HepG2 (cell line): Measurements from ENCODE around the gene CITED4. TPM values are rescaled to one million over a fixed set of nuclear protein-coding genes. Genes with fewer than 3 reads are reported as not detected.
A peak's percentile ranks its signal among the peaks of the same experiment; 100 is the strongest.

Source experiments
- ATAC-seq: fragments of 200-7000 bp; cut with Tn5 transposase; 3 replicates; pipeline ENCODE4 v1.9.1; 2020; ENCODE audit warnings: mild to moderate bottlenecking, moderate library complexity
- BruUV-seq: library from RNA; stranded (reverse); fragments of 400-500 nt; replicated peaks from 2 replicates; lab custom pipeline; 2021; lab: Mats Ljungman, UMichigan
- CTCF ChIA-PET: fragments of 300-600 bp; formaldehyde crosslinking; extraction: SDS; loops from one replicate; lab custom pipeline; 2021; ENCODE audit warnings: low total read pairs, inconsistent platforms, low intra/inter-chr PET ratio; lab: Yijun Ruan, JAX
- POLR2A ChIA-PET: fragments of 350-600 bp; sonication (Branson Sonifier 250); formaldehyde crosslinking; loops from one replicate; lab custom pipeline; 2020; ENCODE audit warnings: antibody characterized with exemption, inconsistent platforms; lab: Yijun Ruan, JAX
- DNase-seq: peaks from one replicate; pipeline ENCODE4 v3.0.0-alpha.2; 2015; ENCODE audit warnings: low spot score
- FAIRE-seq: peaks from 3 replicates; lab custom pipeline; 2011; peaks lifted over from hg19 to GRCh38; lab: Jason Lieb, UNC
- H2AFZ ChIP-seq: one replicate; pipeline ENCODE4 v1.6.1; 2011; ENCODE audit warnings: low read length, inconsistent platforms
- H3K27ac ChIP-seq: fragments of 300-600 bp; 3 replicates; pipeline ENCODE4 v1.8.0; 2011; ENCODE audit warnings: mixed run types, mild to moderate bottlenecking, mixed read lengths, low read length, inconsistent platforms; ENCODE audit not compliant: insufficient read depth; ENCODE audit errors: extremely low read length
- H3K27me3 ChIP-seq, 2 experiments: fragments of 200-600 bp in 1 of 2; 2 replicates in 1 of 2; 3 replicates in 1 of 2; pipeline versions ENCODE4 v1.6.0 to v1.8.0; 2011; ENCODE audit warnings: low read length in 2 of 2, mild to moderate bottlenecking in 2 of 2, moderate library complexity in 2 of 2, inconsistent platforms in 1 of 2; ENCODE audit not compliant: insufficient read depth in 2 of 2, control insufficient read depth in 1 of 2
- H3K36me3 ChIP-seq, 2 experiments: fragments of 200-600 bp in 1 of 2; replicated peaks in 1 of 2; 2 replicates in 1 of 2; 3 replicates in 1 of 2; pipeline versions ENCODE4 v1.5.1 to v1.8.0; 2011; ENCODE audit warnings: low read length in 2 of 2, inconsistent platforms in 1 of 2; ENCODE audit not compliant: insufficient read depth in 2 of 2, control insufficient read depth in 1 of 2
- H3K4me1 ChIP-seq: 2 replicates; pipeline ENCODE4 v1.5.1; 2012; ENCODE audit warnings: low read length, inconsistent platforms; ENCODE audit not compliant: insufficient read depth
- H3K4me2 ChIP-seq: 2 replicates; pipeline ENCODE4 v1.6.0; 2011; ENCODE audit warnings: low read depth, low read length, inconsistent platforms
- H3K4me3 ChIP-seq, 3 experiments: fragments of 200-600 bp in 1 of 3; sonication (generic), shearing (Covaris generic) in 1 of 3; replicated peaks in 1 of 3; 2 replicates each; pipeline ENCODE4 v1.5.1; 2011 to 2016; ENCODE audit warnings: low read length in 3 of 3, inconsistent platforms in 2 of 3, low read depth in 2 of 3, mild to moderate bottlenecking in 2 of 3, control low read depth in 1 of 3, mixed read lengths in 1 of 3; ENCODE audit not compliant: insufficient read depth in 1 of 3
- H3K79me2 ChIP-seq: one replicate; pipeline ENCODE4 v1.6.1; 2011; ENCODE audit warnings: low read length, inconsistent platforms; ENCODE audit not compliant: insufficient read depth
- H3K9ac ChIP-seq: 2 replicates; pipeline ENCODE4 v1.6.0; 2011; ENCODE audit warnings: mild to moderate bottlenecking, low read depth, low read length, inconsistent platforms; ENCODE audit not compliant: insufficient read depth
- H3K9me3 ChIP-seq: 2 replicates; pipeline ENCODE4 v1.5.1; 2012; ENCODE audit warnings: mild to moderate bottlenecking, low read length
- H4K20me1 ChIP-seq: 2 replicates; pipeline ENCODE4 v1.6.0; 2011; ENCODE audit warnings: inconsistent platforms, mild to moderate bottlenecking, low read length, moderate library complexity; ENCODE audit not compliant: insufficient read depth
- CC2D1A ChIP-seq: sonication (generic); formaldehyde crosslinking; IDR thresholded peaks from 2 replicates; pipeline ENCODE4 v1.8.1; 2023; ENCODE audit warnings: mild to moderate bottlenecking, missing genetic modification reagents
- CHD2 ChIP-seq: IDR thresholded peaks from 2 replicates; pipeline ENCODE4 v1.6.1; 2011; ENCODE audit warnings: low read depth, low read length, improper control_type of control experiment
- FOXJ3 ChIP-seq: sonication (generic); formaldehyde crosslinking; IDR thresholded peaks from 2 replicates; pipeline ENCODE4 v1.4.0; 2020; ENCODE audit warnings: missing genetic modification reagents, mild to moderate bottlenecking, borderline replicate concordance
- GATAD1 ChIP-seq: IDR thresholded peaks from 2 replicates; pipeline ENCODE4 v1.6.1; 2016; ENCODE audit warnings: missing genetic modification reagents, missing compliant biosample characterization
- MTF2 ChIP-seq: sonication (generic); formaldehyde crosslinking; IDR thresholded peaks from 2 replicates; pipeline ENCODE4 v1.5.0; 2020; ENCODE audit warnings: missing genetic modification reagents, borderline replicate concordance
- SALL1 ChIP-seq: sonication (generic); formaldehyde crosslinking; IDR thresholded peaks from 2 replicates; pipeline ENCODE4 v1.8.0; 2022; ENCODE audit warnings: mild to moderate bottlenecking, missing genetic modification reagents
- SP2 ChIP-seq: sonication (generic); formaldehyde crosslinking; IDR thresholded peaks from 2 replicates; pipeline ENCODE4 v1.5.1; 2020; ENCODE audit warnings: mild to moderate bottlenecking, missing genetic modification reagents
- ZFP36L2 ChIP-seq: sonication (generic); formaldehyde crosslinking; IDR thresholded peaks from 2 replicates; pipeline ENCODE4 v1.4.0; 2020; ENCODE audit warnings: missing genetic modification reagents
- ZFP90 ChIP-seq: sonication (generic); formaldehyde crosslinking; IDR thresholded peaks from 2 replicates; pipeline ENCODE4 v1.8.0; 2022; ENCODE audit warnings: missing genetic modification reagents, mild to moderate bottlenecking, inconsistent platforms, borderline replicate concordance
- ZMAT5 ChIP-seq: sonication (generic); formaldehyde crosslinking; IDR thresholded peaks from 2 replicates; pipeline ENCODE4 v1.5.0; 2020; ENCODE audit warnings: mild to moderate bottlenecking, low read depth, missing genetic modification reagents, borderline replicate concordance
- WGBS: methylation state at CpG from one replicate; pipeline ENCODE4 v1.1.6; 2017; ENCODE audit warnings: low lambda C conversion rate; 5-methylcytosine and 5-hydroxymethylcytosine counted together
- in situ Hi-C: cut with HindIII; loops from 2 replicates; pipeline ENCODE4 v1.10.0; 2017; ENCODE audit warnings: low pct_unique_long_range_greater_than_20kb; ENCODE audit not compliant: extremely low pct_ligation_motif_present
- intact Hi-C: fragments of 100-400 bp; cut with micrococcal nuclease; formaldehyde crosslinking; loops from one replicate; pipeline ENCODE4 v1.10.0; 2022; ENCODE audit not compliant: unreplicated experiment
- polyA plus RNA-seq, 8 experiments: library from polyadenylated mRNA; depleted of rRNA in 3 of 8; stranded (reverse) in 7 of 8; unstranded in 1 of 8; fragments of >200 nt; fragmentation: Illumina TruSeq in 4 of 8; extraction: Trizol in 4 of 8; gene quantifications; 2 replicates each; pipeline versions ENCODE4 v1.2.1 to v1.2.3, GENCODE V29; 2011 to 2016; ENCODE audit warnings: low read depth in 4 of 8, missing spikeins in 1 of 8, mixed read lengths in 1 of 8; ENCODE audit not compliant: insufficient read depth in 1 of 8
- total RNA-seq, 5 experiments: library from RNA; depleted of rRNA; stranded (reverse); fragments of >200 nt; fragmentation: Illumina TruSeq; extraction: Trizol; gene quantifications; 2 replicates each; pipeline ENCODE4 v1.2.3, GENCODE V29; 2016; ENCODE audit warnings: low read depth in 1 of 5
- TF ChIP-seq, protein P1 (sequence below): sonication (generic); formaldehyde crosslinking; IDR thresholded peaks from 2 replicates; pipeline ENCODE4 v1.5.1; 2020; ENCODE audit warnings: mild to moderate bottlenecking, moderate library complexity, missing genetic modification reagents
- TF ChIP-seq, protein P2 (sequence below): sonication (generic); formaldehyde crosslinking; IDR thresholded peaks from 2 replicates; pipeline ENCODE4 v1.4.0; 2020; ENCODE audit warnings: missing genetic modification reagents
- TF ChIP-seq, protein P3 (sequence below): IDR thresholded peaks from 2 replicates; pipeline ENCODE4 v1.6.1; 2012; ENCODE audit warnings: low read length, improper control_type of control experiment
- TF ChIP-seq, protein P4 (sequence below): sonication (generic); formaldehyde crosslinking; conservative IDR thresholded peaks from 2 replicates; pipeline ENCODE4 v1.8.0; 2022; ENCODE audit warnings: mild to moderate bottlenecking, moderate library complexity, missing genetic modification reagents

Gene CITED4
- total and polyA plus RNA-seq, 2 of the 13 experiments (the other 11 are each of a cell fraction or from before 2014, with no cell fraction given) = 1.5 to 9.9 TPM

DNA sequence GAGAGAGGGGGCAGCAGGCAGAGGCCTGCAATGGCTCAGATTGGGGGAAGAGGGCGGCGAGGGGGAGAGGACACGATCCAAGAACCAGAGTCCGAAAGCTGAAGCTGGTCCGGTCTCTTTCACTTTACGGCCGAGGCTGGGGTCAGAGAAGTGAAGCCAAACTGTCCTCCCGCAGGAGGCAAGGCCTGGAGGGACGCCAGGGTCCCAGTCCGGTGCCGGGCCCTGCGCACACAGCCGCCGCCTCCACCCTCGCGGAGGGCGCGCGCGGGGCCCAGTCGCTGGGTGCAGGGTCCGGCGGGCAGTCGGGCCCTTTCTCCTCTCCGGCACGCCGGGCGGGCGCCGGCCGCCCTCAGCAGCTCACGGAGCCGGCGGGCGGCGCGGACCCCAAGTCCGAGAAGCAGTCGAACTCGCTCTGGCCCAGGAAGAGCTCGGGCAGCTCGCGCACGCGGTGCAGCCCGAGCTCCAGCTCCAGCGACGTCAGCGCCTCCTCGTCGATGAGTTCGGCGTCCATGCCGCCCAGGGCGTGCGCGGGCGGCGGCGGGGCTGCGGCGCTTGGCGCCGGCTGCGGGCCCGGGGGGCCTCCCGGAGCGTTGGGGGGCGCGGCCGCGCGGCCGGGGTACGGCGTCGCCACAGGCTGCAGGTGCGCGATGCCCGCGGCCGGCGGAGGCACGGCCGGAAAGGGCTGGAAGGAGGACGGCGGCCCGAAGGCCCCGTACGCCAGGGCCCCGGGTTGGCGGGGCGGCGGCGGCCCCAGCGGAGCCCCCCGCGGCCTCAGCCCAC is 749 bp downstream of the CITED4 start:
- ATAC-seq (peak; percentile 15), FAIRE-seq (no peak), DNase-seq (no peak)
- CTCF ChIA-PET = interaction anchor here (1.0 to 1.4 kb wide), 2 partner anchors 87 to 91 kb away, joined by 5 to 7 read pairs; no protein-coding TSS in a partner anchor
- H4K20me1 ChIP-seq = no peaks in the 10 kb centered on the region
- peak overlapping the region; percentile 38 to 76 (median 52) for H3K4me3 ChIP-seq
- intact Hi-C loops = loop anchor here (1.0 kb wide), 1 partner anchor 91 kb away; no protein-coding TSS in a partner anchor
- H3K9ac ChIP-seq = peak overlapping the region; percentile 73
- no peaks in the 10 kb centered on the region for H3K79me2 ChIP-seq
- WGBS = 1% methylated on average over 22 of the region's 98 CpGs
- H3K4me1 ChIP-seq = peaks cover 38% of the 10 kb centered on the region
- peak overlapping the region; percentile 73 for H3K4me2 ChIP-seq
- H2AFZ ChIP-seq = no peak overlapping the region
- no peak overlapping the region for H3K27ac ChIP-seq
- no peaks in the 10 kb centered on the region for H3K36me3 ChIP-seq
- peaks cover 2 to 40% of the 10 kb centered on the region in 2 experiments; a peak in 4 of 5 replicates for H3K27me3 ChIP-seq
- in situ Hi-C loops = no loop called here
- TSS peak; percentile 91 for BruUV-seq
- no peaks in the 10 kb centered on the region for H3K9me3 ChIP-seq
- POLR2A ChIA-PET = interaction anchor here (0.9 to 3.2 kb wide), 21 partner anchors 8 to 329 kb away, joined by 3 to 93 read pairs (median 5); partner anchors contain the start of genes CTPS1 and NFYC
- 0 out of 2 replicates have a peak, but pooled peaks have one; percentile 24 for TF ChIP-seq MTF2
- TF ChIP-seq SP2 (CRISPR knock-in tag) = no peak
- TF ChIP-seq, protein P1, sequence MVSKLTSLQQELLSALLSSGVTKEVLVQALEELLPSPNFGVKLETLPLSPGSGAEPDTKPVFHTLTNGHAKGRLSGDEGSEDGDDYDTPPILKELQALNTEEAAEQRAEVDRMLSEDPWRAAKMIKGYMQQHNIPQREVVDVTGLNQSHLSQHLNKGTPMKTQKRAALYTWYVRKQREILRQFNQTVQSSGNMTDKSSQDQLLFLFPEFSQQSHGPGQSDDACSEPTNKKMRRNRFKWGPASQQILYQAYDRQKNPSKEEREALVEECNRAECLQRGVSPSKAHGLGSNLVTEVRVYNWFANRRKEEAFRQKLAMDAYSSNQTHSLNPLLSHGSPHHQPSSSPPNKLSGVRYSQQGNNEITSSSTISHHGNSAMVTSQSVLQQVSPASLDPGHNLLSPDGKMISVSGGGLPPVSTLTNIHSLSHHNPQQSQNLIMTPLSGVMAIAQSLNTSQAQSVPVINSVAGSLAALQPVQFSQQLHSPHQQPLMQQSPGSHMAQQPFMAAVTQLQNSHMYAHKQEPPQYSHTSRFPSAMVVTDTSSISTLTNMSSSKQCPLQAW = no peak
- TF ChIP-seq FOXJ3 = no peak
- TF ChIP-seq, protein P2, sequence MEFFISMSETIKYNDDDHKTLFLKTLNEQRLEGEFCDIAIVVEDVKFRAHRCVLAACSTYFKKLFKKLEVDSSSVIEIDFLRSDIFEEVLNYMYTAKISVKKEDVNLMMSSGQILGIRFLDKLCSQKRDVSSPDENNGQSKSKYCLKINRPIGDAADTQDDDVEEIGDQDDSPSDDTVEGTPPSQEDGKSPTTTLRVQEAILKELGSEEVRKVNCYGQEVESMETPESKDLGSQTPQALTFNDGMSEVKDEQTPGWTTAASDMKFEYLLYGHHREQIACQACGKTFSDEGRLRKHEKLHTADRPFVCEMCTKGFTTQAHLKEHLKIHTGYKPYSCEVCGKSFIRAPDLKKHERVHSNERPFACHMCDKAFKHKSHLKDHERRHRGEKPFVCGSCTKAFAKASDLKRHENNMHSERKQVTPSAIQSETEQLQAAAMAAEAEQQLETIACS (CRISPR knock-in tag) = 0 out of 2 replicates have a peak, but pooled peaks have one; percentile 33
- 0 out of 2 replicates have a peak, but pooled peaks have one; percentile 15 for TF ChIP-seq ZFP90 (CRISPR knock-in tag)
- TF ChIP-seq CHD2 = no peak
- TF ChIP-seq GATAD1 (CRISPR knock-in tag) = no peak
- no peak for TF ChIP-seq ZMAT5 (CRISPR knock-in tag)
- TF ChIP-seq SALL1 (CRISPR knock-in tag) = 0 out of 2 replicates have a peak, but pooled peaks have one; percentile 12
- no peak for TF ChIP-seq CC2D1A (CRISPR knock-in tag)
- TF ChIP-seq, protein P3, sequence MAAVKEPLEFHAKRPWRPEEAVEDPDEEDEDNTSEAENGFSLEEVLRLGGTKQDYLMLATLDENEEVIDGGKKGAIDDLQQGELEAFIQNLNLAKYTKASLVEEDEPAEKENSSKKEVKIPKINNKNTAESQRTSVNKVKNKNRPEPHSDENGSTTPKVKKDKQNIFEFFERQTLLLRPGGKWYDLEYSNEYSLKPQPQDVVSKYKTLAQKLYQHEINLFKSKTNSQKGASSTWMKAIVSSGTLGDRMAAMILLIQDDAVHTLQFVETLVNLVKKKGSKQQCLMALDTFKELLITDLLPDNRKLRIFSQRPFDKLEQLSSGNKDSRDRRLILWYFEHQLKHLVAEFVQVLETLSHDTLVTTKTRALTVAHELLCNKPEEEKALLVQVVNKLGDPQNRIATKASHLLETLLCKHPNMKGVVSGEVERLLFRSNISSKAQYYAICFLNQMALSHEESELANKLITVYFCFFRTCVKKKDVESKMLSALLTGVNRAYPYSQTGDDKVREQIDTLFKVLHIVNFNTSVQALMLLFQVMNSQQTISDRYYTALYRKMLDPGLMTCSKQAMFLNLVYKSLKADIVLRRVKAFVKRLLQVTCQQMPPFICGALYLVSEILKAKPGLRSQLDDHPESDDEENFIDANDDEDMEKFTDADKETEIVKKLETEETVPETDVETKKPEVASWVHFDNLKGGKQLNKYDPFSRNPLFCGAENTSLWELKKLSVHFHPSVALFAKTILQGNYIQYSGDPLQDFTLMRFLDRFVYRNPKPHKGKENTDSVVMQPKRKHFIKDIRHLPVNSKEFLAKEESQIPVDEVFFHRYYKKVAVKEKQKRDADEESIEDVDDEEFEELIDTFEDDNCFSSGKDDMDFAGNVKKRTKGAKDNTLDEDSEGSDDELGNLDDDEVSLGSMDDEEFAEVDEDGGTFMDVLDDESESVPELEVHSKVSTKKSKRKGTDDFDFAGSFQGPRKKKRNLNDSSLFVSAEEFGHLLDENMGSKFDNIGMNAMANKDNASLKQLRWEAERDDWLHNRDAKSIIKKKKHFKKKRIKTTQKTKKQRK = no peak
- TF ChIP-seq, protein P4, sequence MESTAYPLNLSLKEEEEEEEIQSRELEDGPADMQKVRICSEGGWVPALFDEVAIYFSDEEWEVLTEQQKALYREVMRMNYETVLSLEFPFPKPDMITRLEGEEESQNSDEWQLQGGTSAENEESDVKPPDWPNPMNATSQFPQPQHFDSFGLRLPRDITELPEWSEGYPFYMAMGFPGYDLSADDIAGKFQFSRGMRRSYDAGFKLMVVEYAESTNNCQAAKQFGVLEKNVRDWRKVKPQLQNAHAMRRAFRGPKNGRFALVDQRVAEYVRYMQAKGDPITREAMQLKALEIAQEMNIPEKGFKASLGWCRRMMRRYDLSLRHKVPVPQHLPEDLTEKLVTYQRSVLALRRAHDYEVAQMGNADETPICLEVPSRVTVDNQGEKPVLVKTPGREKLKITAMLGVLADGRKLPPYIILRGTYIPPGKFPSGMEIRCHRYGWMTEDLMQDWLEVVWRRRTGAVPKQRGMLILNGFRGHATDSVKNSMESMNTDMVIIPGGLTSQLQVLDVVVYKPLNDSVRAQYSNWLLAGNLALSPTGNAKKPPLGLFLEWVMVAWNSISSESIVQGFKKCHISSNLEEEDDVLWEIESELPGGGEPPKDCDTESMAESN (CRISPR knock-in tag) = 0 out of 2 replicates have a peak, but pooled peaks have one; percentile 50
- TF ChIP-seq ZFP36L2 (CRISPR knock-in tag) = no peak
